HG03066 (cell line): ENCODE measurements around the gene TRAPPC4.

Experiments
- ATAC-seq: cut with Tn5 transposase; IDR thresholded peaks from one replicate; pipeline ENCODE4 v1.9.1; 2021; ENCODE audit warnings: low read depth; ENCODE audit not compliant: unreplicated experiment

The TRAPPC4 gene

DNA sequence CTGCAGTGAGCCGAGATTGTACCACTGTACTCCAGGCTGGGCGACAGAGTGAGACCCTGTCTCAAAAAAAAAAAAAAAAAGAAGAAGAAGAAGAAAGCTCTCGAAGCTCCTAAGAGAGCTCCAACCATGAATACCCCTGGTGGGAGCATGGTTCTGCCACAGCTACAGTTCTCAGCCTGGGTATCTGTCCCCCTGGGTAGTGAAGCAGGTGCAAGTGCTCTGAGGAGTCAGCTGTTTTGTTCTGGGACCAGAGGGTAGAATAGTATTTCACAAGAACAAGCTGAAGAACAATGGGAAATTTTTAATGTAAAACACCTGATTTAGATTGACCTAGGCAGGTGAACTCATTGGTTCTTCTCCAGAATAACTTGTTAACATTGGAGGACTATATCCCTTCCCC is 42.7 kb downstream of the TRAPPC4 start:
- no peak for ATAC-seq

- ATAC-seq = no peak
Measured at GRCh38 chr11:119062779-119063178, 44.2 kb downstream of the TRAPPC4 start.

- no peak for ATAC-seq
Measured at GRCh38 chr11:119065369-119065768, 46.8 kb downstream of the TRAPPC4 start.

DNA sequence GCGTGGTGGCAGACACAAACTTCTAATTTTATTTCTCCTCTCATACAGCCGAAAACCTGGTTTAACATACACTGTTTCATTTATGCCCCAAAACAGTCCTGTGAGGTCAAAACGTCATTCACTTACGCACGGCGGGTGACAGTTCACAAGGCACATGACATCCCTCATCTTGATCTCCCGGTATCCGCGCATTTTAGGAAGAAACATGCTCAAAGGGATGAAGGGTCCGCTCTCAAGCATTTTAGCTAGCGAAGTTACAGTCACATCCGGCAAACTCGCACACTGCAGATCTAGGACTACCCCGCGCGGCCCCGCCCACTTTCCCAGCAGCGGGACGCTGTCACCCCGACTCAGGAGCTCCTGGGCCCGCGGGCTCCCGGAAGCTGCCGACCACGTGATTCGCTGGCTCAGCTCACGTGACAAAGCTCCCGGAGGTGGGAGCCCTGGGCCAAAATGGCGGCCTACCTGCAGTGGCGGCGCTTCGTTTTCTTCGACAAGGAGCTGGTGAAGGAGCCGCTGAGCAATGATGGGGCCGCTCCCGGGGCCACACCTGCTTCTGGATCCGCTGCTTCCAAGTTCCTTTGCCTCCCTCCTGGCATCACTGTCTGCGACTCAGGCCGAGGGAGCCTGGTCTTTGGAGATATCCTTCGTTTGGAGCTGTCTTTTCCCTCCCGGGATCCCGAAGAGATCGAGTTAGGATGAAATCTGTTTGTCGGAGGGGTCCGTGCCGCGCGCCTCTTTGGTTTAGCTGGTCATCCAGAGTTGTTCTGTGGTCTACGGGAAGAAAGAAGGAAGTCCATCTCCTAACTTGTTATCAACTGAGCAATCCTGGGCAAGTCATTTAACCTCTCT is 49.0 kb downstream of the TRAPPC4 start, which contains the start of gene VPS11:
Gene VPS11, plus strand, starts transcription at position 448 of the 852 bp plus-strand sequence. Its CDS starts 6 bp downstream, at position 454.
- peak; percentile 95 for ATAC-seq
